Loucy (cell line): ENCODE data around the gene RAET1G.
"Not testable (repeated sequence)": the region's sequence is repeated elsewhere in the genome, so short reads cannot be mapped to it uniquely, and the experiment has no call there.

Source experiments
- CTCF ChIP-seq: fragments of 200-600 bp; sonication (generic); conservative IDR thresholded peaks from 2 replicates; pipeline ENCODE4 v1.5.1; 2014; ENCODE audit warnings: mild to moderate bottlenecking, antibody characterized with exemption, low read length
- EZH2phosphoT487 ChIP-seq: fragments of 200-600 bp; IDR thresholded peaks from 2 replicates; pipeline ENCODE4 v1.6.1; 2018; ENCODE audit warnings: antibody characterized with exemption, mild to moderate bottlenecking, moderate library complexity, borderline replicate concordance

DNA sequence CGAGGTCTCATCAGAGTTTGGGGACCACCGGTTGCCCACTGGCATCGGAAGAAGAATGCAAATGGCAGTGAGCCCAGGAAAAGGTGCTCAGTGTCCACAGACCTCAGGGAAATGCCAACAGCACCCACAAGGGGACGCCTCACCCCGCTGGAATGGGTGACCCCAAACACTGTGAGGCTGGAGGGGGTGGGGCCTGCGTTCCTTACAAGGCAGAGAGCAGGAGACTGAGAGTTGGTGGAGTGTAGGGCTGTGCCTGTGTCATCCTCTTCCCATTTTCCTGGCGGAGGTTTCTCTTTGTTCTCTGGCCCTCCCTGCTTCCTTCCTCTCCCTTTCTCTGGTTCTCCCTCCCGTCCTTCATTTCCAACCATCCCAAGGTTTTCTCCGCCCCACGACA lies 31.0 kb upstream of the RAET1G start:
- not testable (repeated sequence) for TF ChIP-seq CTCF, EZH2phosphoT487
